A549 (cell line): ENCODE measurements around the gene NPW.

Experiments
- CBX2 ChIP-seq: fragments of 200-600 bp; sonication (generic); IDR thresholded peaks from 2 replicates; pipeline ENCODE4 v1.6.1; 2016; ENCODE audit warnings: low read depth, mild to moderate bottlenecking, borderline replicate concordance
- CEBPB ChIP-seq, 2 experiments: fragments of >200 bp in 1 of 2; sonication (Bioruptor Twin) in 1 of 2; formaldehyde crosslinking in 1 of 2; IDR thresholded peaks; 2 replicates each; pipeline ENCODE4 v1.6.1; 2012 to 2016
- JUN ChIP-seq, 2 experiments: fragments of >200 bp; sonication (Bioruptor Twin); formaldehyde crosslinking; IDR thresholded peaks; 2 replicates in 1 of 2; 3 replicates in 1 of 2; pipeline ENCODE4 v1.6.1; 2016 to 2017
- POLR2A ChIP-seq: IDR thresholded peaks from 2 replicates; pipeline ENCODE4 v1.6.1; 2012; ENCODE audit warnings: mild to moderate bottlenecking, low read length
- SMC3 ChIP-seq: fragments of >200 bp; sonication (Bioruptor Twin); formaldehyde crosslinking; IDR thresholded peaks from 3 replicates; pipeline ENCODE4 v1.6.1; 2018; ENCODE audit warnings: inconsistent platforms
- TF ChIP-seq, protein P1 (sequence below): fragments of >200 bp; sonication (Bioruptor Twin); formaldehyde crosslinking; IDR thresholded peaks from 3 replicates; pipeline ENCODE4 v1.5.1; 2016

DNA sequence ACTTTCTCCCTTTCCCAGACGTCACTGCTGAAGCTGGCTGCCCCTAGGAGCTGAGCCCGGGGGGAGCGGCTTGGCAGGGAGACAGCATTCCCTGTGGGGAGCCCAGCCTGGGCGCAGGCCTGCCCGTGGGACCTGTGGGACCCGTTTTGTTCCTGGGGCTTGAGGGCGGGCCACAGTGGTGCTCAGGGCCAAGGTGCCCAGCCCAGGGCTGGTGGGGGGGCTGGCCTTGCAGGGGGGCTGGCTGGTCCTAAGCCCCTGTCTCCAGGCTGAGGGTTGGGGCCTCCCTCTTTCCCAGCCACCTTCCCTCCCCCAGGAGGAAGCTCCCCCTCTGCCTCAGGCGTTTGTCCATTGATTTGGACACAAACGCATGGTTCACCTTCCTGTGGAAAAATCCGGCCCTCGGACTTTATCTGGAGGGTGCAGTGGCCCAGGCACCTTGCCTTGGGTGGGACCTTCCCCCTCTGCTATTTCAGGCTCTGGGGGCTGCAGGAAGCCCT is 11.5 kb downstream of the NPW start:
- no peak for TF ChIP-seq CBX2
- no peak for TF ChIP-seq SMC3
- no peak for TF ChIP-seq CEBPB (IDR thresholded peaks at IDR 0.05)
- TF ChIP-seq JUN (IDR thresholded peaks at IDR 0.05), result no peak
- TF ChIP-seq, protein P1, sequence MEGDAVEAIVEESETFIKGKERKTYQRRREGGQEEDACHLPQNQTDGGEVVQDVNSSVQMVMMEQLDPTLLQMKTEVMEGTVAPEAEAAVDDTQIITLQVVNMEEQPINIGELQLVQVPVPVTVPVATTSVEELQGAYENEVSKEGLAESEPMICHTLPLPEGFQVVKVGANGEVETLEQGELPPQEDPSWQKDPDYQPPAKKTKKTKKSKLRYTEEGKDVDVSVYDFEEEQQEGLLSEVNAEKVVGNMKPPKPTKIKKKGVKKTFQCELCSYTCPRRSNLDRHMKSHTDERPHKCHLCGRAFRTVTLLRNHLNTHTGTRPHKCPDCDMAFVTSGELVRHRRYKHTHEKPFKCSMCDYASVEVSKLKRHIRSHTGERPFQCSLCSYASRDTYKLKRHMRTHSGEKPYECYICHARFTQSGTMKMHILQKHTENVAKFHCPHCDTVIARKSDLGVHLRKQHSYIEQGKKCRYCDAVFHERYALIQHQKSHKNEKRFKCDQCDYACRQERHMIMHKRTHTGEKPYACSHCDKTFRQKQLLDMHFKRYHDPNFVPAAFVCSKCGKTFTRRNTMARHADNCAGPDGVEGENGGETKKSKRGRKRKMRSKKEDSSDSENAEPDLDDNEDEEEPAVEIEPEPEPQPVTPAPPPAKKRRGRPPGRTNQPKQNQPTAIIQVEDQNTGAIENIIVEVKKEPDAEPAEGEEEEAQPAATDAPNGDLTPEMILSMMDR, result no peak
- no peak for TF ChIP-seq POLR2A
